NB4 (cell line): ENCODE measurements around the gene TCERG1L.

Source experiments
- DNase-seq: peaks from one replicate; pipeline ENCODE4 v3.0.0; 2010; ENCODE audit warnings: low read depth
- H3K4me3 ChIP-seq: one replicate; pipeline ENCODE4 v1.5.1; 2011; ENCODE audit warnings: mild to moderate bottlenecking, low read depth, low read length, moderate library complexity
- MAX ChIP-seq: IDR thresholded peaks from 2 replicates; pipeline ENCODE4 v1.6.1; 2011; ENCODE audit warnings: low read depth, low read length
- MYC ChIP-seq: IDR thresholded peaks from 2 replicates; pipeline ENCODE4 v1.6.1; 2011; ENCODE audit warnings: low read depth, low read length
- POLR2A ChIP-seq: IDR thresholded peaks from 2 replicates; pipeline ENCODE4 v1.6.1; 2011; ENCODE audit warnings: mild to moderate bottlenecking; ENCODE audit not compliant: insufficient read length; ENCODE audit errors: extremely low read depth
- TF ChIP-seq, protein P1 (sequence below): IDR thresholded peaks from one replicate; pipeline ENCODE4 v1.5.1; 2012; ENCODE audit warnings: low read depth, low read length

TCERG1L gene

DNA sequence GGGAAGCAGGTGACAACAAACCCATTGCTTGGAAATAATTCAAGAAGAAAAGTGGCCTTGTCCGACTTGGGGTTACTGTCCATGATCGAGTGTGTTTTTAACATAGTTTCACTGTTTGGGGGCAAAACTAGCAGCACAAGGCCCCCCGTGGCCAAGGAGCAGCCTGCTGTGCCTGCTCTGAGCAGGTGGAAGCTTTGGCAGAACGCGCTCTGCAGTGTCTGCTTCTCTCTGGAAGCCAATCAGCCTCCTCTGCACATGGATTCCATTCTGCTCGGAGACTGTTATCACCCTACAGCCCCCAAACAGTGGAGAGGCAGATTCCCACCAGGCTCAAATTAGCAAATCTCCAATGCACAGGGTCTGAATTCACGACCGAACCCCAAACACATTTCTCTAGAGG is 7.3 kb upstream of the TCERG1L start:
- TF ChIP-seq MAX (no peak), MYC (no peak), POLR2A (no peak)
- TF ChIP-seq, protein P1, sequence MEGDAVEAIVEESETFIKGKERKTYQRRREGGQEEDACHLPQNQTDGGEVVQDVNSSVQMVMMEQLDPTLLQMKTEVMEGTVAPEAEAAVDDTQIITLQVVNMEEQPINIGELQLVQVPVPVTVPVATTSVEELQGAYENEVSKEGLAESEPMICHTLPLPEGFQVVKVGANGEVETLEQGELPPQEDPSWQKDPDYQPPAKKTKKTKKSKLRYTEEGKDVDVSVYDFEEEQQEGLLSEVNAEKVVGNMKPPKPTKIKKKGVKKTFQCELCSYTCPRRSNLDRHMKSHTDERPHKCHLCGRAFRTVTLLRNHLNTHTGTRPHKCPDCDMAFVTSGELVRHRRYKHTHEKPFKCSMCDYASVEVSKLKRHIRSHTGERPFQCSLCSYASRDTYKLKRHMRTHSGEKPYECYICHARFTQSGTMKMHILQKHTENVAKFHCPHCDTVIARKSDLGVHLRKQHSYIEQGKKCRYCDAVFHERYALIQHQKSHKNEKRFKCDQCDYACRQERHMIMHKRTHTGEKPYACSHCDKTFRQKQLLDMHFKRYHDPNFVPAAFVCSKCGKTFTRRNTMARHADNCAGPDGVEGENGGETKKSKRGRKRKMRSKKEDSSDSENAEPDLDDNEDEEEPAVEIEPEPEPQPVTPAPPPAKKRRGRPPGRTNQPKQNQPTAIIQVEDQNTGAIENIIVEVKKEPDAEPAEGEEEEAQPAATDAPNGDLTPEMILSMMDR = no peak
- no peak overlapping the region for H3K4me3 ChIP-seq
- no peak for DNase-seq

GRCh38 chr10:131318291-131318690 is 6.8 kb upstream of the TCERG1L start:
- no peak for DNase-seq
- TF ChIP-seq, protein P1 = no peak
- TF ChIP-seq MYC = no peak
- no peak for TF ChIP-seq MAX
- TF ChIP-seq POLR2A = no peak
- H3K4me3 ChIP-seq = no peak overlapping the region

GRCh38 chr10:131316321-131317075 is 5.0 kb upstream of the TCERG1L start:
- H3K4me3 ChIP-seq = no peak overlapping the region
- TF ChIP-seq, protein P1 = no peak
- TF ChIP-seq POLR2A (no peak), MYC (no peak), MAX (no peak)
- no peak for DNase-seq

GRCh38 chr10:131315344-131315743 is 3.8 kb upstream of the TCERG1L start:
- TF ChIP-seq, protein P1 = no peak
- TF ChIP-seq POLR2A (no peak), MAX (no peak), MYC (no peak)
- no peak for DNase-seq
- no peak overlapping the region for H3K4me3 ChIP-seq

DNA sequence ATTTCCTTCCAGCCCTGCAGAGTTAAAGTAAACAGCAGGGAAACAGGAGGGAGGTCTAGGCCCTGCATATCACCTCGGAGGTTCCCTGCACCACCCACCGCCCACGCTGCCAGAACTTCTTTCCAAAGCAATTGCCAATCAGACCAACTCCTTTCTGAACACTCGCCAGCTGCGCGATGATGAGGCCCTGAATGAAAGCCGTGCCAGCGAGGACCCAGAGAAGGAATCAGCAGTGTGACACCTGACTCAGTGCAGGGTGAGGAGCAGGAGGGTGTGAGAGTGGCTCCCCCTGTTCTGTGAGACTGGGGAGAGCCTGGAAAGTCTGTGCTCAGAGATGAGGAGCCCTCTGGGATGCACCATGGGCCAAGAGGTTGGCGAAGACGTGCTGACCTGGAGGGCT is 3.3 kb upstream of the TCERG1L start:
- DNase-seq = no peak
- no peak overlapping the region for H3K4me3 ChIP-seq
- TF ChIP-seq, protein P1 = no peak
- TF ChIP-seq POLR2A = no peak
- TF ChIP-seq MYC = no peak
- TF ChIP-seq MAX = no peak
